Measurements from ENCODE around the gene ZSCAN25. TPM values are rescaled to one million over a fixed set of nuclear protein-coding genes. Genes with fewer than 3 reads are reported as not detected.
"Not testable (repeated sequence)": the region's sequence is repeated elsewhere in the genome, so short reads cannot be mapped to it uniquely, and the experiment has no call there.

The ZSCAN25 gene
- total RNA-seq, 2 donors from 2014 or later = 22.2 to 23.1 TPM

DNA sequence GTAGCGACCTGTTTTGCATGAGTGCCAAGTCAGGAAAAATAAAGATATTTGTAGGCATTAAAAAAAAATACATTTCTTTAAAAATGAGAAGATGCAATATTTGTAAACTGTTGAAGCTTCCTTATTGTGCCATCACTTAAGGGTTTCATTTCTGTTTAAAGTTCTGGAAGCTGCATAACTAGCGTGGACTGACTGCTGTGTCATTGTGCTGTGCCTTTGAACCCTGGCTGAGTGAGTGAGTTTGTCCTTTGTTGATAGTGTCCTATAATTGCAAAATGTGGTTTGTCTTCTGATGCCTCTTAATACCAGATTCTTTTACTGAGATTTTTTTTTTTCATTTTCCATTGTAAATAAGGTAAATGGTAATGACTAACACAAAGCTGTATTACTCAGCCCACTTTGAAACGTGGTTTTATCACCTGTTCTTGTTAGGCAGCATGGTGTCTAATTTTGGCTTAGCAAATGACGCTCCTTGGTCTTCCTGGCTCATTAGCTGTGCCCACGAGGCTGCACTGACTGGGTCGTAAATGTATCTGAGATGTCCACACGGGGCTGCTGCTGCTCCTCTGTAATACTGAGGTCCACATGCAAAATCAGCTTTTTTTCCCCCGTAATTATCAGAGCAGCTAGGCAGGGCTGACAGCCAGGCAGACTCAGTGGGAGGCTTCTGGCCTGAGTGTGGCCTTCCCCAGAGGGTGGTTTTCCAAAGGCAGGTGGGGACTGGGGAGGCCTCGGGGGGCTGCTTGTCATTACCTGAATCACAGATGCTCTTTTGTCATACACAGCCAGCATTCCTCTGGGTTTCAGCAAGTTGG, 14.8 kb downstream of the ZSCAN25 start:
- no peaks in the 10 kb centered on the region for H3K9me3 ChIP-seq (ENCODE audit: control insufficient read depth, low read length)
- Mint-ChIP-seq H3K4me1 (peaks cover 24% of the 10 kb centered on the region), H3K9me3 (no peaks in the 10 kb centered on the region), H3K36me3 (ENCODE audit: low read depth) (peaks cover 70% of the 10 kb centered on the region), H3K27me3 (ENCODE audit: insufficient read depth) (no peaks in the 10 kb centered on the region), H3K4me3 (no peak overlapping the region), H3K27ac (peak overlapping the region; percentile 88)
- peak; percentile 70 for DNase-seq
- no peak overlapping the region for H3K27ac ChIP-seq (ENCODE audit: low read depth, low read length)
- H3K4me3 ChIP-seq (ENCODE audit: low read length) = no peak overlapping the region
- H3K9ac ChIP-seq (ENCODE audit: extremely low read depth, low read length, poor library complexity, severe bottlenecking) = no peak overlapping the region
- peaks cover 75% of the 10 kb centered on the region for H3K36me3 ChIP-seq (ENCODE audit: control insufficient read depth, insufficient read depth, low read length)
- TF ChIP-seq, protein P1, sequence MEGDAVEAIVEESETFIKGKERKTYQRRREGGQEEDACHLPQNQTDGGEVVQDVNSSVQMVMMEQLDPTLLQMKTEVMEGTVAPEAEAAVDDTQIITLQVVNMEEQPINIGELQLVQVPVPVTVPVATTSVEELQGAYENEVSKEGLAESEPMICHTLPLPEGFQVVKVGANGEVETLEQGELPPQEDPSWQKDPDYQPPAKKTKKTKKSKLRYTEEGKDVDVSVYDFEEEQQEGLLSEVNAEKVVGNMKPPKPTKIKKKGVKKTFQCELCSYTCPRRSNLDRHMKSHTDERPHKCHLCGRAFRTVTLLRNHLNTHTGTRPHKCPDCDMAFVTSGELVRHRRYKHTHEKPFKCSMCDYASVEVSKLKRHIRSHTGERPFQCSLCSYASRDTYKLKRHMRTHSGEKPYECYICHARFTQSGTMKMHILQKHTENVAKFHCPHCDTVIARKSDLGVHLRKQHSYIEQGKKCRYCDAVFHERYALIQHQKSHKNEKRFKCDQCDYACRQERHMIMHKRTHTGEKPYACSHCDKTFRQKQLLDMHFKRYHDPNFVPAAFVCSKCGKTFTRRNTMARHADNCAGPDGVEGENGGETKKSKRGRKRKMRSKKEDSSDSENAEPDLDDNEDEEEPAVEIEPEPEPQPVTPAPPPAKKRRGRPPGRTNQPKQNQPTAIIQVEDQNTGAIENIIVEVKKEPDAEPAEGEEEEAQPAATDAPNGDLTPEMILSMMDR (conservative IDR thresholded peaks at IDR 0.05) = peak; percentile 74
- peaks cover 5% of the 10 kb centered on the region for H3K4me1 ChIP-seq (ENCODE audit: control insufficient read depth, insufficient read depth, low read length)
- WGBS, 2 experiments (ENCODE audit: insufficient coverage in 1 of 2, insufficient read length in 1 of 2) = 53 to 63% methylated on average over 6 to 9 of the region's 9 CpGs
- no peaks in the 10 kb centered on the region for H3K27me3 ChIP-seq (ENCODE audit: control insufficient read depth, insufficient read depth, low read length, poor library complexity, severe bottlenecking)

DNA sequence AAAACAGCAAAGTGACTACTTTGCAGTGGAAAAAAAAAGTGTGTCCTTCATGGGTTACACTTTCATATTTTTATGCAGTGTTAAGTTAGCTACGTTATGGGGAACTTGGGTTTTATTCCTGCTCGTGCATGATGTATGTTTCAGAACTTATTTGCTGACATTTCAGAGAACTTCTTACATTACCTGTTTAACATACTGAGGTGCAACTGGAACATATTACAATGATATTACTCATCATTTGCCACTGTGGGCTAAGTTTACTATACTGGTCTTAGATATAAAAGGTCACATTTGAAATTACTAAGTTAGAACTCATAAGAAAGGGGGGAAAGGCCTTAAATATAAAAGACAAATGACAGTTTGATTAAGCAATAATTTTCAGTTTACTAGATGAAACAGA, 20.7 kb downstream of the ZSCAN25 start:
- WGBS, 2 experiments (ENCODE audit: insufficient coverage in 1 of 2, insufficient read length in 1 of 2) = 92% methylated on average over 2 of the region's 2 CpGs; no CpG with 5 or more reads in 1 of the 2 experiments
- not testable (repeated sequence) for H3K4me3 ChIP-seq (ENCODE audit: low read length); H3K27me3 ChIP-seq (ENCODE audit: control insufficient read depth, insufficient read depth, low read length, poor library complexity, severe bottlenecking); H3K9ac ChIP-seq (ENCODE audit: extremely low read depth, low read length, poor library complexity, severe bottlenecking); H3K27me3 Mint-ChIP-seq (ENCODE audit: insufficient read depth); DNase-seq; H3K4me3 Mint-ChIP-seq; H3K9me3 Mint-ChIP-seq; H3K4me1 Mint-ChIP-seq; H3K4me1 ChIP-seq (ENCODE audit: control insufficient read depth, insufficient read depth, low read length); H3K27ac ChIP-seq (ENCODE audit: low read depth, low read length); H3K27ac Mint-ChIP-seq; H3K9me3 ChIP-seq (ENCODE audit: control insufficient read depth, low read length)
- H3K36me3 Mint-ChIP-seq (ENCODE audit: low read depth) = peaks cover 34% of the 10 kb centered on the region
- peaks cover 23% of the 10 kb centered on the region for H3K36me3 ChIP-seq (ENCODE audit: control insufficient read depth, insufficient read depth, low read length)

DNA sequence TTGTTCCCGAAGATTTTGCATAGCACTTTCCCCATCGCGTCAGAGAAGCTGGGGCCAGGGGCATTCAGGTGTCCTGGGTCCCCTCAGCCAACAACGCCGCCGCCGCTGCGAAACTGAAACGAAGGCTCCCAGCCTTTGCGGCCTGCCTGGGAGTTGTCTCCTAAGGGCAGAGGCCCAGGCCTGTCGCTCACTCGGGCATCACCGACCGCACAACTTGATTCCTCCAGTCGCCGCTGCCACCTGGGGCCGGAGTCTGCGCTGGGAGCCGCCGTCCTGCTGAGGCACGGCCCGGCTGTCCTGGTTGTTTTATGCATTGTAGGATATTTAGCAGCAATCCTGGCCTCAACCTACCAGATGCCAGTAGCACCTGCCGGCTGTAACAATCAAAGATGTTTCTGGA, 22.0 kb downstream of the ZSCAN25 start:
- H3K4me1 ChIP-seq (ENCODE audit: control insufficient read depth, insufficient read depth, low read length) = no peaks in the 10 kb centered on the region
- WGBS, 2 experiments (ENCODE audit: insufficient coverage in 1 of 2, insufficient read length in 1 of 2) = 96% methylated on average over 18 to 23 of the region's 23 CpGs
- Mint-ChIP-seq H3K4me3 (no peak overlapping the region), H3K27me3 (ENCODE audit: insufficient read depth) (no peaks in the 10 kb centered on the region), H3K27ac (no peak overlapping the region), H3K4me1 (peaks cover 5% of the 10 kb centered on the region), H3K9me3 (no peaks in the 10 kb centered on the region), H3K36me3 (ENCODE audit: low read depth) (peaks cover 33% of the 10 kb centered on the region)
- no peak overlapping the region for H3K9ac ChIP-seq (ENCODE audit: extremely low read depth, low read length, poor library complexity, severe bottlenecking)
- TF ChIP-seq, protein P1 (conservative IDR thresholded peaks at IDR 0.05) = no peak
- no peaks in the 10 kb centered on the region for H3K27me3 ChIP-seq (ENCODE audit: control insufficient read depth, insufficient read depth, low read length, poor library complexity, severe bottlenecking)
- DNase-seq = no peak
- H3K36me3 ChIP-seq (ENCODE audit: control insufficient read depth, insufficient read depth, low read length) = peaks cover 16% of the 10 kb centered on the region
- H3K9me3 ChIP-seq (ENCODE audit: control insufficient read depth, low read length) = no peaks in the 10 kb centered on the region
- no peak overlapping the region for H3K4me3 ChIP-seq (ENCODE audit: low read length)
- H3K27ac ChIP-seq (ENCODE audit: low read depth, low read length) = no peak overlapping the region
